DOHH2 (cell line): Measurements from ENCODE around the gene TMEM139.

Experiments used
- CTCF ChIP-seq: fragments of 200-600 bp; sonication (generic); IDR thresholded peaks from one replicate; pipeline ENCODE4 v1.5.1; 2014; ENCODE audit warnings: antibody characterized with exemption, mild to moderate bottlenecking, low read depth, low read length; ENCODE audit not compliant: poor library complexity, severe bottlenecking
- EZH2phosphoT487 ChIP-seq: fragments of 200-600 bp; sonication (generic); IDR thresholded peaks from 2 replicates; pipeline ENCODE4 v1.6.1; 2017; ENCODE audit warnings: borderline replicate concordance, mild to moderate bottlenecking, antibody characterized with exemption, low read length, moderate library complexity, mixed read lengths

DNA sequence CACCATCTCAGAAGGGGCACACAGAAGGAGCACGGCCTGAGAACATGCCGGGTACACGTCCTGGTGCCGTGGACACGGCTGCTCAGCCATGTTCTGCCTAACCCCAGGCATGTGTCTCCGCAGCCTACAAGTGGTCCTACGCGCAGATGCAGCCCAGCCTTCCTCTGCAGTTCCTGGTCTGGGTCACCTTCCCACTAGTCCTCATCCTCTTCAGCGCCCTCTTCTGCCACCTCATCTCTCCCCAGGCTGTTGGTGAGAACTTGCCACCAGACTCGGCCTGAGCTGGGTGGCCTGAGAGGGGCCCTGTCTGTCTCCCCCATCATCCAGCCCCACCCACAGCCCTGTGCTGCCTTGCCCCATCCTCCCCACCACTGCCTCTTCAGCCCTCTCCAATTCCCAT, 36.5 kb downstream of the TMEM139 start:
- TF ChIP-seq CTCF (no peak), EZH2phosphoT487 (no peak)
